Liver (tissue), 3 donors: ENCODE data around the gene MEN1.

ENCODE experiments used
- EGR1 ChIP-seq, 2 donors: IDR thresholded peaks; 2 replicates each; pipeline ENCODE4 v1.6.1; 2016 to 2018; ENCODE audit warnings: antibody characterized with exemption in 2 of 2, low read depth in 2 of 2
- FOXA1 ChIP-seq: IDR thresholded peaks from 2 replicates; pipeline ENCODE4 v1.6.1; 2016; ENCODE audit warnings: antibody characterized with exemption
- GABPA ChIP-seq, 2 donors: IDR thresholded peaks in 1 of 2; conservative IDR thresholded peaks in 1 of 2; 2 replicates each; pipeline ENCODE4 v1.6.1; 2016; ENCODE audit warnings: antibody characterized with exemption in 2 of 2, mild to moderate bottlenecking in 1 of 2, moderate library complexity in 1 of 2
- HNF4A ChIP-seq, 2 donors: conservative IDR thresholded peaks; 2 replicates each; pipeline ENCODE4 v1.6.1; 2016; ENCODE audit warnings: antibody characterized with exemption in 2 of 2, mild to moderate bottlenecking in 2 of 2
- HNF4G ChIP-seq: IDR thresholded peaks from 2 replicates; pipeline ENCODE4 v1.6.1; 2016; ENCODE audit warnings: antibody characterized with exemption
- RAD21 ChIP-seq, 2 donors: IDR thresholded peaks; 2 replicates each; pipeline ENCODE4 v1.6.1; 2016; ENCODE audit warnings: antibody characterized with exemption in 2 of 2, mild to moderate bottlenecking in 2 of 2
- RXRA ChIP-seq, 2 donors: IDR thresholded peaks; 2 replicates each; pipeline ENCODE4 v1.6.1; 2017 to 2018; ENCODE audit warnings: antibody characterized with exemption in 2 of 2, mild to moderate bottlenecking in 1 of 2
- SP1 ChIP-seq: IDR thresholded peaks from 2 replicates; pipeline ENCODE4 v1.6.1; 2018; ENCODE audit warnings: antibody characterized with exemption, mild to moderate bottlenecking
- TAF1 ChIP-seq: conservative IDR thresholded peaks from 2 replicates; pipeline ENCODE4 v1.6.1; 2016; ENCODE audit warnings: antibody characterized with exemption, mild to moderate bottlenecking
- YY1 ChIP-seq: IDR thresholded peaks from 2 replicates; pipeline ENCODE4 v1.6.1; 2016; ENCODE audit warnings: antibody characterized with exemption, mild to moderate bottlenecking
- TF ChIP-seq, protein P1 (sequence below): fragments of 150-350 bp; IDR thresholded peaks from 2 replicates; pipeline ENCODE4 v1.5.1; 2017; ENCODE audit warnings: improper control_type of control experiment, low read depth, low read length; ENCODE audit not compliant: missing input control
- TF ChIP-seq, protein P2 (sequence below): IDR thresholded peaks from 2 replicates; pipeline ENCODE4 v1.6.1; 2016; ENCODE audit warnings: antibody characterized with exemption
- TF ChIP-seq, protein P3 (sequence below): IDR thresholded peaks from 2 replicates; pipeline ENCODE4 v1.6.1; 2016; ENCODE audit warnings: antibody characterized with exemption
- TF ChIP-seq, protein P4 (sequence below): IDR thresholded peaks from 2 replicates; pipeline ENCODE4 v1.6.1; 2016; ENCODE audit warnings: antibody characterized with exemption, mild to moderate bottlenecking
- donor health status: healthy.
- donor health status: healthy.

DNA sequence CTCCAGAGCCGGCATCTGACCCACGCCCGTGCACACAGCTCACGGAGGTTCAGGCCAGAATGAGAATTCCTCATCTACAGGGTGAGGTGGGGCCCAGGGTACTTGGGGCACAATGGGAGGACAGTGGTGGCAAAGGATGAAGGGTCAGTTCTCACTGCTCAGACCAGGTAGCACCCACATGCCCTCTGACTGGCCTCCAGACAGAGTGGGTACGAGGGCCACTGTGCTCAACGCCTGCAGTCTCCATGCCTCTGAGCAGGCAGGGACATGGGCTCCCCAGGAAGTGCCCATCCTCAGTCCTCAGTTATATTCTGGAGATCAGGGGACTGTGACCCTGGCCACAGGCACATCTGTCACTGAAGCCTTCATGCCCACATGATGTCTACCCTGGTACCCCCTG, 47.1 kb upstream of the MEN1 start:
- TF ChIP-seq EGR1 (IDR thresholded peaks at IDR 0.05; ENCODE audit: low read depth in 2 of 2): no peak
- TF ChIP-seq, protein P1, sequence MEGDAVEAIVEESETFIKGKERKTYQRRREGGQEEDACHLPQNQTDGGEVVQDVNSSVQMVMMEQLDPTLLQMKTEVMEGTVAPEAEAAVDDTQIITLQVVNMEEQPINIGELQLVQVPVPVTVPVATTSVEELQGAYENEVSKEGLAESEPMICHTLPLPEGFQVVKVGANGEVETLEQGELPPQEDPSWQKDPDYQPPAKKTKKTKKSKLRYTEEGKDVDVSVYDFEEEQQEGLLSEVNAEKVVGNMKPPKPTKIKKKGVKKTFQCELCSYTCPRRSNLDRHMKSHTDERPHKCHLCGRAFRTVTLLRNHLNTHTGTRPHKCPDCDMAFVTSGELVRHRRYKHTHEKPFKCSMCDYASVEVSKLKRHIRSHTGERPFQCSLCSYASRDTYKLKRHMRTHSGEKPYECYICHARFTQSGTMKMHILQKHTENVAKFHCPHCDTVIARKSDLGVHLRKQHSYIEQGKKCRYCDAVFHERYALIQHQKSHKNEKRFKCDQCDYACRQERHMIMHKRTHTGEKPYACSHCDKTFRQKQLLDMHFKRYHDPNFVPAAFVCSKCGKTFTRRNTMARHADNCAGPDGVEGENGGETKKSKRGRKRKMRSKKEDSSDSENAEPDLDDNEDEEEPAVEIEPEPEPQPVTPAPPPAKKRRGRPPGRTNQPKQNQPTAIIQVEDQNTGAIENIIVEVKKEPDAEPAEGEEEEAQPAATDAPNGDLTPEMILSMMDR: no peak
- TF ChIP-seq RAD21 (IDR thresholded peaks at IDR 0.05): no peak
- no peak for TF ChIP-seq SP1
- no peak for TF ChIP-seq HNF4A (conservative IDR thresholded peaks at IDR 0.05)
- no peak for TF ChIP-seq TAF1
- TF ChIP-seq HNF4G: no peak
- TF ChIP-seq, protein P2, sequence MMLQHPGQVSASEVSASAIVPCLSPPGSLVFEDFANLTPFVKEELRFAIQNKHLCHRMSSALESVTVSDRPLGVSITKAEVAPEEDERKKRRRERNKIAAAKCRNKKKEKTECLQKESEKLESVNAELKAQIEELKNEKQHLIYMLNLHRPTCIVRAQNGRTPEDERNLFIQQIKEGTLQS: no peak
- no peak for TF ChIP-seq YY1
- TF ChIP-seq, protein P3, sequence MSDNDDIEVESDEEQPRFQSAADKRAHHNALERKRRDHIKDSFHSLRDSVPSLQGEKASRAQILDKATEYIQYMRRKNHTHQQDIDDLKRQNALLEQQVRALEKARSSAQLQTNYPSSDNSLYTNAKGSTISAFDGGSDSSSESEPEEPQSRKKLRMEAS: no peak
- TF ChIP-seq GABPA (IDR thresholded peaks at IDR 0.05 in 1 of 2, conservative IDR thresholded peaks at IDR 0.05 in 1 of 2): no peak
- TF ChIP-seq FOXA1: no peak
- TF ChIP-seq RXRA (IDR thresholded peaks at IDR 0.05): no peak
- TF ChIP-seq, protein P4, sequence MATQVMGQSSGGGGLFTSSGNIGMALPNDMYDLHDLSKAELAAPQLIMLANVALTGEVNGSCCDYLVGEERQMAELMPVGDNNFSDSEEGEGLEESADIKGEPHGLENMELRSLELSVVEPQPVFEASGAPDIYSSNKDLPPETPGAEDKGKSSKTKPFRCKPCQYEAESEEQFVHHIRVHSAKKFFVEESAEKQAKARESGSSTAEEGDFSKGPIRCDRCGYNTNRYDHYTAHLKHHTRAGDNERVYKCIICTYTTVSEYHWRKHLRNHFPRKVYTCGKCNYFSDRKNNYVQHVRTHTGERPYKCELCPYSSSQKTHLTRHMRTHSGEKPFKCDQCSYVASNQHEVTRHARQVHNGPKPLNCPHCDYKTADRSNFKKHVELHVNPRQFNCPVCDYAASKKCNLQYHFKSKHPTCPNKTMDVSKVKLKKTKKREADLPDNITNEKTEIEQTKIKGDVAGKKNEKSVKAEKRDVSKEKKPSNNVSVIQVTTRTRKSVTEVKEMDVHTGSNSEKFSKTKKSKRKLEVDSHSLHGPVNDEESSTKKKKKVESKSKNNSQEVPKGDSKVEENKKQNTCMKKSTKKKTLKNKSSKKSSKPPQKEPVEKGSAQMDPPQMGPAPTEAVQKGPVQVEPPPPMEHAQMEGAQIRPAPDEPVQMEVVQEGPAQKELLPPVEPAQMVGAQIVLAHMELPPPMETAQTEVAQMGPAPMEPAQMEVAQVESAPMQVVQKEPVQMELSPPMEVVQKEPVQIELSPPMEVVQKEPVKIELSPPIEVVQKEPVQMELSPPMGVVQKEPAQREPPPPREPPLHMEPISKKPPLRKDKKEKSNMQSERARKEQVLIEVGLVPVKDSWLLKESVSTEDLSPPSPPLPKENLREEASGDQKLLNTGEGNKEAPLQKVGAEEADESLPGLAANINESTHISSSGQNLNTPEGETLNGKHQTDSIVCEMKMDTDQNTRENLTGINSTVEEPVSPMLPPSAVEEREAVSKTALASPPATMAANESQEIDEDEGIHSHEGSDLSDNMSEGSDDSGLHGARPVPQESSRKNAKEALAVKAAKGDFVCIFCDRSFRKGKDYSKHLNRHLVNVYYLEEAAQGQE: no peak
